Gastrocnemius medialis (tissue), 4 donors: ENCODE results near the gene TROAP. TPM values are rescaled to one million over a fixed set of nuclear protein-coding genes. Genes with fewer than 3 reads are reported as not detected.
A peak's percentile ranks its signal among the peaks of the same experiment; 100 is the strongest.

ENCODE experiments used
- ATAC-seq, 2 donors: fragments of 150-250 bp; one replicate each; pipeline ENCODE4 v1.9.1; 2016
- DNase-seq, 2 donors: peaks; one replicate each; pipeline ENCODE4 v3.0.0-alpha.2; 2019
- H3K27ac ChIP-seq, 4 donors: fragments of 200-600 bp; sonication (generic); 1 replicate in 1 of 4; 2 replicates in 3 of 4; pipeline ENCODE4 v1.5.1; 2016 to 2018; ENCODE audit warnings: mild to moderate bottlenecking in 2 of 4, moderate library complexity in 1 of 4
- H3K27me3 ChIP-seq, 3 donors: fragments of 200-600 bp; sonication (generic) in 2 of 3; 1 replicate in 1 of 3; 2 replicates in 2 of 3; pipeline versions ENCODE4 v1.5.1 to v1.6.0; 2016 to 2019; ENCODE audit warnings: mild to moderate bottlenecking in 1 of 3, moderate library complexity in 1 of 3
- H3K36me3 ChIP-seq, 2 donors: fragments of 200-600 bp; sonication (generic) in 1 of 2; one replicate each; pipeline ENCODE4 v1.5.1; 2017 to 2018
- H3K4me1 ChIP-seq, 2 donors: fragments of 200-600 bp; sonication (generic) in 1 of 2; one replicate each; pipeline ENCODE4 v1.5.1; 2016 to 2017; ENCODE audit warnings: mild to moderate bottlenecking in 2 of 2
- H3K4me3 ChIP-seq, 4 donors: fragments of 200-600 bp; sonication (generic) in 3 of 4; 1 replicate in 1 of 4; 2 replicates in 3 of 4; pipeline ENCODE4 v1.5.1; 2016 to 2019; ENCODE audit warnings: mild to moderate bottlenecking in 2 of 4
- H3K9me3 ChIP-seq, 3 donors: fragments of 200-600 bp; sonication (generic) in 2 of 3; 1 replicate in 1 of 3; 2 replicates in 2 of 3; pipeline ENCODE4 v1.5.1; 2016 to 2019
- CTCF ChIP-seq, 5 experiments: fragments of 450-650 bp in 3 of 5; fragments of 200-600 bp in 2 of 5; sonication (generic) in 2 of 5; IDR thresholded peaks in 4 of 5; conservative IDR thresholded peaks in 1 of 5; 1 replicate in 4 of 5; 2 replicates in 1 of 5; pipeline ENCODE4 v1.5.1; 2016 to 2019; ENCODE audit warnings: antibody characterized with exemption in 5 of 5, mild to moderate bottlenecking in 3 of 5, moderate library complexity in 3 of 5
- POLR2A ChIP-seq, 2 donors: fragments of 450-650 bp; IDR thresholded peaks; one replicate each; pipeline ENCODE4 v1.6.1; 2017; ENCODE audit warnings: antibody characterized with exemption in 2 of 2, mild to moderate bottlenecking in 2 of 2, moderate library complexity in 2 of 2
- in situ Hi-C, 4 donors: fragments of 200-750 bp; cut with MboI; loops; one replicate each; pipeline versions ENCODE4 v1.15.0 to v1.8.0; 2017; ENCODE audit warnings: low sequenced_read_pairs in 4 of 4
- intact Hi-C: fragments of 100-400 bp; cut with DNase I; formaldehyde crosslinking; loops from one replicate; pipeline ENCODE4 v1.15.1; 2023; ENCODE audit warnings: low total_unique reads
- total RNA-seq, 4 donors: library from RNA; depleted of rRNA; stranded (reverse); fragments of >200 nt; gene quantifications; one replicate each; pipeline versions ENCODE4 v1.1.0 to v1.2.3, GENCODE V29; 2016

TROAP gene
- total RNA-seq, 4 donors from 2014 or later = 0.24 TPM; not detected in 3

DNA sequence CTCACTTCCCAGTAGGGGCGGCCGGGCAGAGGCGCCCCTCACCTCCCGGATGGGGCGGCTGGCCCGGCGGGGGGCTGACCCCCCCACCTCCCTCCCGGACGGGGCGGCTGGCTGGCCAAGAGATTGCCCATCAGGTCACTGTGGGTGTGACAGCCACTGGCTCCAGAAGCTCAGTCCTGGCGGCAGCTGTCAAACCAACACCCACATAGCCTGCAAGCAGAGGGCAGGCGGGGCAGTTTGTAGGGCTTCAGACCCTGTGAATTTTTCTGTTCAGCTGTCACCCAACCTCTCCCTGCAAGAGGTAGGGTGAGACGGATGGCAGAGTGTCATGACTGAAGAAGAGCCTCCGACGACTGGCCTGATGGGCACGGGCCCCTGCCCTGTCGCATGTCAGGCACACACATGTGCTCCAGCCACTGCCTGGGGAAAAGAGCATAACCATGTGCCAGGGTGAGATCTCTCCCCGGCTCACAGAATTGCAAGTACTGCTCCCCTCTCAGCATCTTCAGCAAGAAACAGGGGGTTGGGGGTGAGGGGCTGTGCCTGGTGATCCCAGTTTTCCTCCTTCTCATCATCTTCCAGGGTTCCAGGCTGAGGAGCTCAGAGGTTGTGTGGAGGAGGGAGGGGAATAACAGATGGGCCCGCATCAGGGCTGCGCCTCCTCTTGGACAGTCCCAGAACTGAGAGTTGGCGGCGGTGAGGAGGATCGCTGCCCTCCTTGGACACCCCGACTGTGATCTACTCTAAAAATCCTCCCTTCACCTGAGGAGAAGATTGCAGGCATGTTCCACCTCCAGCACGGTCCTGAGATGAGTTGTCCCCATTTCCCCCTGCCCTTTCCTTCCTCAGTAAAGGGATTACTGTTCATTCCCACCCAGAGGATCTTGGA lies 39.3 kb upstream of the TROAP start:
- Histone ChIP-seq H3K27ac (no peak overlapping the region), H3K36me3 (no peaks in the 10 kb centered on the region), H3K4me1 (no peaks in the 10 kb centered on the region), H3K4me3 (no peak overlapping the region), H3K9me3 (no peaks in the 10 kb centered on the region), H3K27me3 (peaks cover 10 to 13% (median 12%) of the 10 kb centered on the region in 3 donors)
- intact Hi-C loops (no loop called here), in situ Hi-C loops (no loop called here)
- no peak for DNase-seq
- ATAC-seq = no peak
- TF ChIP-seq CTCF (IDR thresholded peaks at IDR 0.05 in 4 of 5, conservative IDR thresholded peaks at IDR 0.05 in 1 of 5) (no peak), POLR2A (IDR thresholded peaks at IDR 0.05) (no peak)

DNA sequence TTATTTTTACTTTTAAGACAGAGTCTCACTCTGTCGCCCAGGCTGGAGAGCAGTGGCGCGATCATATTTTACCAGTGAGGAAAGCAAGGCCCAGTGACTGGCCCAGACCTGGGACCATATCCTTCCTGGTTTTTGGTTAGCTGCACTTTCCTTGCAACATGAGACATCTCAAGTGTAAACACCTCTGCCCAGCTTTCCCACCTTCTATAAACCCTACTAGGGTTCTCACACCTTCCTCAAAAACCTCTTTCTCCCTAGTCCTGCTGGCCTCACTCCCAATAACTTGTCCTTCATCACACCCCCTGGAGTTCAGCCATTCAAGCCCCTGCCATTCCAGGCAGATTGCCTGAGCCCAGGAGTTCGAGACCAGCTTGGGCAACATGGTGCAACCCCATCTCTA lies 38.4 kb upstream of the TROAP start:
- in situ Hi-C loops = loop anchor here in 1 of 4 donors (5.0 kb wide), 1 partner anchor 53 kb away; the partner anchor contains the start of gene C1QL4
- H3K27me3 ChIP-seq = peaks cover 10 to 13% (median 12%) of the 10 kb centered on the region in 3 donors

GRCh38 chr12:49287876-49288275 lies 35.2 kb upstream of the TROAP start:
- intact Hi-C loops = loop anchor here (1.0 kb wide), 1 partner anchor 49 kb away; the partner anchor contains the start of gene C1QL4
- TF ChIP-seq CTCF (IDR thresholded peaks at IDR 0.05 in 4 of 5, conservative IDR thresholded peaks at IDR 0.05 in 1 of 5) = no peak
- no peak for TF ChIP-seq POLR2A (IDR thresholded peaks at IDR 0.05)
- Histone ChIP-seq H3K4me3 (no peak overlapping the region), H3K27ac (no peak overlapping the region), H3K9me3 (no peaks in the 10 kb centered on the region), H3K36me3 (no peaks in the 10 kb centered on the region), H3K4me1 (no peaks in the 10 kb centered on the region), H3K27me3 (peaks cover 9 to 10% (median 10%) of the 10 kb centered on the region in 3 donors)
- DNase-seq (no peak), ATAC-seq (no peak)
- in situ Hi-C loops = loop anchor here in 1 of 4 donors (5.0 kb wide), 1 partner anchor 49 kb away; the partner anchor contains the start of gene C1QL4

More for the DNA sequence above, 38.4 kb upstream of the TROAP start:
- no peak for DNase-seq
- no peak overlapping the region for H3K4me3 ChIP-seq
- intact Hi-C loops = no loop called here
- TF ChIP-seq POLR2A (IDR thresholded peaks at IDR 0.05) (no peak), CTCF (IDR thresholded peaks at IDR 0.05 in 4 of 5, conservative IDR thresholded peaks at IDR 0.05 in 1 of 5) (no peak)
- ATAC-seq = no peak
- no peaks in the 10 kb centered on the region for H3K9me3 ChIP-seq
- H3K4me1 ChIP-seq = no peaks in the 10 kb centered on the region
- H3K27ac ChIP-seq = no peak overlapping the region
- H3K36me3 ChIP-seq = no peaks in the 10 kb centered on the region

- Histone ChIP-seq H3K9me3 (no peaks in the 10 kb centered on the region), H3K27me3 (peaks cover 9 to 10% (median 10%) of the 10 kb centered on the region in 3 donors), H3K27ac (no peak overlapping the region), H3K4me3 (no peak overlapping the region), H3K4me1 (no peaks in the 10 kb centered on the region), H3K36me3 (no peaks in the 10 kb centered on the region)
- TF ChIP-seq POLR2A (IDR thresholded peaks at IDR 0.05) (no peak), CTCF (IDR thresholded peaks at IDR 0.05 in 4 of 5, conservative IDR thresholded peaks at IDR 0.05 in 1 of 5) (peak; percentile 61 to 80 (median 75))
- ATAC-seq (peak in 1 of 2 donors; percentile 56), DNase-seq (no peak)
- intact Hi-C loops = loop anchor here (1.0 kb wide), 1 partner anchor 49 kb away; the partner anchor contains the start of gene C1QL4
- in situ Hi-C loops = loop anchor here in 1 of 4 donors (5.0 kb wide), 1 partner anchor 49 kb away; the partner anchor contains the start of gene C1QL4
These were observed 34.6 kb upstream of the TROAP start for GRCh38 chr12:49288412-49288853.
